Measurements from ENCODE around the gene VWF.

The VWF gene

GRCh38 chr12:6076776-6077691 lies 47.4 kb downstream of the VWF start:
- no peak for DNase-seq

GRCh38 chr12:6076346-6076745 lies 48.1 kb downstream of the VWF start:
- DNase-seq = no peak

DNA sequence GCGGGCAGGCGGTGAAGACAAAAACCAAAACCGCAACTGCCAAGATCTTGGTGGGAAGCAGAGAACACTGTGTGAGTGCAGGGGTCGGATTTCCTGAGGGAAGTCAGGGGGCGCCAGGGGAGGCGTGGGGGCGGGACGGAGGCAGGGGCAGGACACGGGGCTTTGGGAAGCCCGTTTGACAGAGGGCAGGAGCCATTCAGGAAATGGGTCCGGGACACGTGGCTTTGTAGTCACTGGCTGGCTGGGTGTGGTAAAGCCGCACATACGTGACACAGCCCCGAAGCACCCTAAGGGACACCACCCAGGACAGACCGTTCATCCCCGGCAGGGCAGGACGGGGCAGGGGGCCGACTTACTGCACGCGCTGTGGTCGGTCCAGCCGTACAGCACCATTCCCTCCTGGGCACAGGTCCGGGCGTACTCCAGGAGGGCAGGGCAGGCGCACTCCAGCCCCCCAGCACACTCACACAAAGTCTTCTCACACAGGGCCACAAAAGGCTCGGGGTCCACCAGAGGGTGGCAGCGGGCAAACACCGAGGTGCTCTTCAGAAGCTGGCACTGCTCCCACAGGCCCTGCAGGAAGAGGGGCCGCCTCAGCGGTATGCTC lies 49.4 kb downstream of the VWF start:
- peak; percentile 33 for DNase-seq

DNA sequence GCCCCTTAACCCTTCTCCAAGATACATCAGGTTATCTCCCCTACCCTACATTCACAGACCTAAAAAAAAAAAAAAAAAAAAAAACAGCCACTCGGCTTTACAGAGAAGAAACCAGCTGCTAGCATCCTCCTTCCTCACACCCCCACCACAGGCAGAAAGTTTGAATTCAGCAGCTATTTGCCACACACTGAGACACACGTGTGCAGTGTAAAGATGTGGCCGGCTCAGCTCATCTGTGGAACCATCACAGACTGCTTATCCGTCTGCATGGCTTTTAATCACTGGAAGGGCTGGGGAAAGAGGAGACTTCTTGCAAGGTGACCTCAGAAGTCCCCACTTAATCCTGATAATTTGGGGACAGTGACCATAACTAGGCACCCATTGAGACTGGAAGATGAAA lies 50.0 kb downstream of the VWF start:
- DNase-seq = peak; percentile 14

GRCh38 chr12:6073426-6073825 lies 51.0 kb downstream of the VWF start:
- no peak for DNase-seq

DNA sequence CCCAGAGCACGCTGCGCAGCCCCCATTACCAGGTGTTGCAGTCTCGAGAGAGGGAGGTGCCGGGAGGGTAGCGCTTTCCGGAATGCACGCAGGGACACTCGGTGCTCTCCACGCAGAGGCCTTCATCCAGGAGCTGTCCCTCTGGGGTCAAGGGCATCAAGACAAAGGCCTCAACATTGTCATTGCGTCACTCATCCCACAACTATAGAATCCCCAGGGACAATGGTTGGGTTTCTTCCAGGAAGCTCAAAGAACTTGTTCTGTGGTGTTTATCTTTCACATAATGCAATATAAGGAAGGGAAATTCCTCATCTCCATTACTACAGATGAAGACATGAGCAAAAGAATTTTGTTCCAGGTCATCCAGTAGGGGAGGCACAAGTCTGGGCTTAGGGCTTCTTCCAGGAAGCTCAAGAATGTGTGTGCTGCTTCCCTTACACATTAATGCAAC lies 52.1 kb downstream of the VWF start:
- no peak for DNase-seq

- no peak for DNase-seq
These were observed 52.9 kb downstream of the VWF start for GRCh38 chr12:6071589-6071988.

DNA sequence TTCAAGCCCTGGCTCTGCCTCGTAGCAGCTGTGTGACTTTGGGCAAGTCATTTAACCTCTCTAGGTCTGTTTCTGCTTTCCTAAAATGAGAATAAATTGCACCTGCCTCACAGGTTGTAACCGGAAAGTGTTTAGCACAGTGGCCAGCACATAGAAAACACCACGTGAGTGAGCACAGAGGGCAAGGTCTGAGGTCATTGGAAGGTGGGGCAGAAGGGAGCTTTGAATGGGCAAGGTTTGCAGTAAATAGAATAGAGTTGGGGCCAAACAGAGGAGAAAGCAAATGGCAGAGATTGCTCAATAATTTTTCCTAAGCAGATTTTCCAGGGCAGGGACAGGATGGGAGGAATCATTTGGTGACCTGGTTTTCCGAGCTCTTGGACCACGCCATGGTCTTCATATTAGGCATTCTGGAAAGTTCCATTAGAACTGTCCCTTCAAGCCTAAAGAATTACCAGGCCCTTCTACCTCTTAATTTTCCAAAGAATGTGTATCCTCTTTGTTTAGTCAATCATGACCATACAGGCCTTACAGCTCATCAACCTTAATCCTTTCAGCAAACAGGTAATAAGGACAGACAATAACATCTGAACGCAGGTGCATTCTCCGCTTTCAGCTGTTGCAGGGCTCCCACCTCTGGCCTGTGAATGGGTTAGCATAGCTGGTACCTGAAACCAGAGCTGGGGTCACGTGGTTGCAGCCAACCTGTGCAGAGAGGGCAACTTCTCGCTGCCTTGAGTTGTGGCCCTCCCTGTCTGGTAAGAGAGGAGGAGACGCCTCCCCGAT lies 53.8 kb downstream of the VWF start:
- DNase-seq = no peak

DNA sequence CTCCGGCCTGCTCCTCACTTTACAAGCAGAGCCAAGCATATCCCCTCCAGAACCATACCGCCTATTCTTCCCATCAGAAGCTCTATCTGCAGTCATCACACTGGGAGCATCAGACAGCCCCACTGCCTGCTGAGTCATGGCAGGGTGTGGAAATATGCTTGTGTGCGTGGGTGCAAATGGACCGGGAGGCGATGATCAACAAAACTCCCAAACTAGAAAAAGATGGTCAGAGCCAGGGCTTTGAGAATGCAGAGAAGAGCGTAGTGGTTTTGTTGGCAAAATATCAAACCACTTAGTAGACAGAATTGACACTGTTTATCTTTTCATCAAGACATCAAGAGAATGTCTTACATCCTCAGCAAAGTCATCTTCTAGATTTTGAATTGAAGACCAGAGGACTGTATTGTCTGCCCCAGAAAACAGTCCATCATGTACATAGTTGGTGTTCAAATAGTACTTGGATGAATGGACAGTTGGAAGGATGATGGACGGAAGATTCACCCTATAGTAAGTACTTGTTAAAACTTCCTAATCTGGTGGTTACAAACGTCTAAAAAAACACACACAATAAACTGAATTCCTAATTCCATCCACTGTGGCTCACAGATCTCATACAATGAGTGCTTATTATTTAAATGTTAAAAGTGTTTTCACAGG lies 54.9 kb downstream of the VWF start:
- DNase-seq = peak; percentile 13

- no peak for DNase-seq
These were observed 56.2 kb downstream of the VWF start for GRCh38 chr12:6068227-6068626.

GRCh38 chr12:6067152-6067916 lies 57.1 kb downstream of the VWF start:
- no peak for DNase-seq

- no peak for DNase-seq
These were observed 57.8 kb downstream of the VWF start for GRCh38 chr12:6066651-6067050.

- DNase-seq = no peak
These were observed 58.6 kb downstream of the VWF start for GRCh38 chr12:6065863-6066199.

DNA sequence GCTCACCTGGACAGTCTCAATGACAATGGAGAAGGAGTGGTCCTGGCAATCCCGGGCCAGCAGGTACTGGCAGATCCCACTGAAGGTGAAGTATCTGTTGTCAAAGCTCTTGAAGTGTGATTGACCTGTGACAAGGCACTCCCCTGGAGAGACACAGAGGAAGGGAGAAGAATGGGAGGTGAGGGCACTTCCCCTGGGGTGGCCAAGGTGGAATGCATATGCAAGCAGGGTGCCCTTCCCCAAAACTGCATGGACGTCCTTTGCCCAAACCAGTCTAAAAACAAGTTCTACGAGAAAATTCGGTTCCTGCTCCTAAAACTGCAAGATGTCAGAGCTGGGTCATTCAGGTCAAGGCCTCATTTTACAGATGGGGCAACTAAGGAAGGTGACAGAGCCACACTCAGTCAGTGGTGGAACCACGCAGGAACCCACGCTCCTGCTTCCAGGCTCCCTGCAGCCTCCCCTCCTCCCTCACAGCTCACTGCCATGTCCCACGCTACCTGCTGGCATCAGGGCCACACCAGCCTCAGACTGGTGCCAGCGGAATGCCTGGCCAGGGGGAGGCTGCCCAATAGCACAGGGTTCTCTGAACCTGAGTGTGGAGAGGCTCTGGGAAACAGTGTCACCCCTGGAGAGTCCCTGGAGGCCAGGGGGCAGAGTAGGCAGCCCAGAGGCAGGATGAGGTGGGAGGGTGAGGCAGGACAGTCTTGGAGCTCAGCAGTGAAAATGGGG lies 59.2 kb downstream of the VWF start:
- no peak for DNase-seq

DNA sequence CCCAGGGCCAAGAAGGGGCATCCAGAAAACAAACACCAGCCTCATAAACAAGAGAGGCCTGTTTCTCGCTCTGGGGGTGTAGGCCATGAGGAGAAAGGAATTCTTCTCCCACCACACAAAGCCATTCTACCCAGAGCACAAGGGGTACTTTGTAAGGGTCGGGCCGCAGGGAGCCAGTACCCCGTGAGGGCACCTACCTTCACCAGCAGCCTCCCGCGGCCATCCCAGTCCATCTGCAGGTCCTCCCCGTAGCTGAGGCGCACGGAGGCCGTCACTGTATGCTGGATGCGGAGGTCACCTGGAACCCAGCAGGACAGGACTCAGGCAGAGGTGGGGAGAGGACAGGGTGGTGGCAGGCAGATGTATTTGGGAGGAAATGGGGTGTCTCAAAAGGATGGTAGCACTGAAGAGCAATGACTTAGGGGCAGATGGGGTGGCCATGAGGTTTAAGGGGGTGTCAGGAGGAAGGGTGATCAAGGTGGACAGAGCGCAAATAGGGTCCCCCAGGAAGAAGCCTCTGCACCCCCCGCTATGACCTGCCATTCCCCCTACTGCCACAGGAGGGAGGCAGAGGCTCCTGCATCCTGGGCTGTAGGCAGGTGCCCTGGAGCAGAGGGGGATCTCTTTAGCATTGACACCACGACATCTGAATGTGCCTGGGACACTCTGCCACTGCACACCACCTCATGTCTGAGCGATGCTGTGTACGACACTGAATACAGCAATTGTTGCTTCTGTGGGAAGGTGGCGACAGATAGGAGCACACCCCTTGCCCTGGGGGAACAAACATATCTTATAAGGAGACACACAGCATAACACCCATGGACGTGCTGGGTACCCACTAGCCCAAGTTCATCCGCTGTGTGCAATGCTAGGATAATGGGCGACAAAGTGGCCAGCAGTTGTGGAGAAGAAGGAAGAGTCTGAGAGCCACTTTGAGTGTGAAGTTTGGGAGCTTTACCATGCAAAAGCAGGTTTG lies 61.4 kb downstream of the VWF start:
- peak; percentile 40 for DNase-seq

GRCh38 chr12:6062395-6062756 lies 62.1 kb downstream of the VWF start:
- no peak for DNase-seq

DNA sequence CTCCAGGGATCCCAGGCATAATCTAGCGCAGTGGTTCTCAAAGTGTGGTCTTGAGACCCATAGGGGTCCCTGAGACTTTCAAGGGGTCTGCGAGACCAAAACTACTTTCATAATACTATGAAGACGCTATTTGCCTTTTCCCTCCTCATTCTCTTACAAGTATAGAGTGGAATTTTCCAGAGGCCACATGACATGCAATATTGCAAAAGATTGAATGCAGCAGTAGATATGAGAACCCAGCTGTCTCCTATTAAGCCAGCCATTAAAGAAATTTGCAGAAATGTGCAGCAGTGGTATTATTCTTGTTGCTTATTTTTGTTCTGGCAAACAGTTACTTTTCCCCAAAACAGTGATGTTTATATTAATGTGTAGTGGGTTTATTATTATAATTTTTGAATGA lies 62.8 kb downstream of the VWF start:
- DNase-seq = no peak

DNA sequence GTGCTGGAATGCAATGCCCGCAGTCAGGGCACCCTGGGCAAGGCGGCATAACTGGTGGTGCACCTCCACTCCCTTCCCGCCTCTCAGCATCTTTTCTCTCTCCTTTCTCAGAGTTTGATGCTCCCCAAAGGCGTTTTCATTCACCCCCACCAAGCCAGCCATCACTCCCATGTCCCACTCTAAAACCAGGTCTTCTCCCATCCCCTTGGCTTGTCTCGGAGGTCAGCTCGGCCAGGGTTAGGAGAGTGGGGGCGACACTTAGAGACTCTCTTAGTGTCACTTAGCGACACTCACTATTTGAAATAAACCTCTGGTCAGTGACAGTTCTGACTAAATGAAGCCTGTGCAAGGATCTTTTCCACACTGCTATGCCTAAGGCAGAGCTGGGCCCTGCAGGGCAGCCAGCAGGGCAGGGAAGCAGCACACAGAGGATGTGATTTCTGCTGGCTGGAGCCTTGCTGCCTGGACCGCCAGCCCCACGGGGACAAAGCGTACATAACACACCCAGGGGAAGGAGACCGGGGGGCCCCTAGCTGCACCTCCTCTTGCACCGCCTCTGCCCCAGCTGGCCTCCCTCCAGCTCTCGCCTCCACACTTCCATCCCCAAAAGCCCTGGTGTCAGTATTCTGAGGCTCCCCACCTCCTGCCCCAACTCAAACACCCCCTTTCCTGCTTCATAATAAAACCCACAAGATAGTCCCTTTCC lies 64.5 kb downstream of the VWF start:
- no peak for DNase-seq

DNA sequence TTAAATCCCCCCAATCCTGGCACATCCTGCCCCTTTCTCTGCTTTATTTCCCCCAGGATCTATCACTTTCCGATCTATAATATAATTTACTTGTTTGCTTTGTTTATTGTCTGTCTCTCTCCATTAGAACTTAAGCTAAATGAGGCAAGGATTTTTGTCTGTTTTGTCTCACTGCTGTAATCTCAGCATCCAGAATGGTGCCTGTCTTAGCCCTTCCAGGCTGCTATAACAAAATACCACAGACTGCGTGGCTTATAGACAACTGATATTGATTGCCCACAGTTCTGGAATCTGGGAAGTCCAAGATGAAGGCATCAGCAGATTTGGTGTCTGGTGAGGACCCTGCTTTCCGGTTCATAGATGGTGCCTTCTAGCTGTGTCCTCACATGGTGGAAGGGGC lies 65.2 kb downstream of the VWF start:
- DNase-seq = no peak
